ENCODE data around the gene GARRE1.

DNA sequence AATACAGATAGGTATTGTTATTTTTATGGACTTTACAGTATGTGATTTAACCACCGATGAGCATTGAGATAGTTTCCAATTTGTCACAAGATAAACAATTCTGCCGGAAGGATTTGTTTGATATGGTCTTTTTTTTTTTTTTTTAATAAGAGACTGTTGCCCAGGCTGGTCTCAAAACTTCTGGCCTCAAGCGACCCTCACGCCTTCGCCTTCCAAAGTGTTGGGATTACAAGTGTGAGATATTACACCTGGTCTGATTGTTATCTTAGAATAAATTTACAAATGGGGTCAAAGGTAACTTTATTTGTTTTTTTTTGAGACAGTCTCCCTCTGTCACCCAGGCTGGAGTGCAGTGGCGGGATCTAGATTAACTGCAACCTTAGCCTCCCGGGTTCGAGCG is 1.2 kb downstream of the GARRE1 start:
- TF ChIP-seq, protein P1, sequence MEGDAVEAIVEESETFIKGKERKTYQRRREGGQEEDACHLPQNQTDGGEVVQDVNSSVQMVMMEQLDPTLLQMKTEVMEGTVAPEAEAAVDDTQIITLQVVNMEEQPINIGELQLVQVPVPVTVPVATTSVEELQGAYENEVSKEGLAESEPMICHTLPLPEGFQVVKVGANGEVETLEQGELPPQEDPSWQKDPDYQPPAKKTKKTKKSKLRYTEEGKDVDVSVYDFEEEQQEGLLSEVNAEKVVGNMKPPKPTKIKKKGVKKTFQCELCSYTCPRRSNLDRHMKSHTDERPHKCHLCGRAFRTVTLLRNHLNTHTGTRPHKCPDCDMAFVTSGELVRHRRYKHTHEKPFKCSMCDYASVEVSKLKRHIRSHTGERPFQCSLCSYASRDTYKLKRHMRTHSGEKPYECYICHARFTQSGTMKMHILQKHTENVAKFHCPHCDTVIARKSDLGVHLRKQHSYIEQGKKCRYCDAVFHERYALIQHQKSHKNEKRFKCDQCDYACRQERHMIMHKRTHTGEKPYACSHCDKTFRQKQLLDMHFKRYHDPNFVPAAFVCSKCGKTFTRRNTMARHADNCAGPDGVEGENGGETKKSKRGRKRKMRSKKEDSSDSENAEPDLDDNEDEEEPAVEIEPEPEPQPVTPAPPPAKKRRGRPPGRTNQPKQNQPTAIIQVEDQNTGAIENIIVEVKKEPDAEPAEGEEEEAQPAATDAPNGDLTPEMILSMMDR (IDR thresholded peaks at IDR 0.05) = no peak
- no peak for TF ChIP-seq POLR2A (IDR thresholded peaks at IDR 0.05)
